HG03196 (cell line): ENCODE data around the gene SPATA25.
"Not testable (repeated sequence)": the region's sequence is repeated elsewhere in the genome, so short reads cannot be mapped to it uniquely, and the experiment has no call there.

Experiments
- ATAC-seq: cut with Tn5 transposase; IDR thresholded peaks from one replicate; pipeline ENCODE4 v1.9.1; 2021; ENCODE audit not compliant: unreplicated experiment

Gene SPATA25, protein sequence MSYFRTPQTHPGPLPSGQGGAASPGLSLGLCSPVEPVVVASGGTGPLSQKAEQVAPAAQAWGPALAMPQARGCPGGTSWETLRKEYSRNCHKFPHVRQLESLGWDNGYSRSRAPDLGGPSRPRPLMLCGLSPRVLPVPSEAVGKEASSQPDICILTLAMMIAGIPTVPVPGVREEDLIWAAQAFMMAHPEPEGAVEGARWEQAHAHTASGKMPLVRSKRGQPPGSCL

DNA sequence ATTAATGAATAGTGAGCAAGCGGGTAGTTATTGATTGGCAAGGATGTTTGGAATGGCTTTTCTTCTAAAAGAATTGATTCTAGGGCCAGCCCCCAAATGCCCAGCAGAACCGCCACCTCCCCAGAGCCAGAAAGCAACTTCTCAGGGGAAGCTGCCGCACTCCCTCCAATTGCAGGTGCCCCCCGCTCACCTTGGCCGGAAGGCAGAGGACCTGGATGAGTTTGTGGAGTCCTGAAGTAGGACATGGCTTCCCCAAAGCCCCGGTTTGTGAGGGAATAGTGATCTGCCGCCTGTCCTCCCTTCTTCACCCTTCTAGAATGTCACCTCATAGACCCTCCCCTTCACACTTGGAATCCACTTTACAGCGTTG lies at the start of gene SPATA25:
Gene SPATA25, minus strand, starts transcription at position 277 of the 370 bp plus-strand sequence. Its CDS starts 32 bp downstream, at position 245.
- no peak for ATAC-seq

DNA sequence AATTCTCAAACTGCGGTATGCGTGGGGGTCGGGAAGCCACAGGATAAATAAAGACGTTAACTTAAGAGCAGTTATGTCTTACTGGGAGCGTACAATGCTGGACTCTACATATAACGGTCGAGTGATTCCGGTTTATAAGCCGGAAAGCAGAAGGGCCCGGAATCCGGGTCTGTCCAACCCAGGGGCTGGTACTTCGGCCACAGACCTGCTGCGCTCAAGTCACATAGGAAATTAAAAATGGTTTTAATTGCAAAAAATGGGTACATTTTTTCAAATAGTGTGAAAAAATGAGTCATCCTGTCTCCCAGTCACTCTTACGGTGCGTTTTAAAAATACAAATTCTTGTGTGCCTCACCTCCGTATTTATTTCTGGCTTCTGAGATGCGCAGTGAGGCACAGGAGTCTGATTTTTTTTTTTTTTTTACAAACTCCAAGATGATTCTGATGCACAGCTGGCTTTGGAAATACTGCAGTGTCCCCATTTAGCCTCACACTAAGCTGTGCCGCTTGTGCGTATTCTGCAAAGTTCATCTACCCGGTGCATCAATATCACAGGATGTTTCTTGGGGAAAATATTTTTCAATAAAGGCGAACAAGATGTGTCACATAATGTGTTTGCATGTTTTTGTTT lies 48.1 kb upstream of the SPATA25 start:
- ATAC-seq: no peak

DNA sequence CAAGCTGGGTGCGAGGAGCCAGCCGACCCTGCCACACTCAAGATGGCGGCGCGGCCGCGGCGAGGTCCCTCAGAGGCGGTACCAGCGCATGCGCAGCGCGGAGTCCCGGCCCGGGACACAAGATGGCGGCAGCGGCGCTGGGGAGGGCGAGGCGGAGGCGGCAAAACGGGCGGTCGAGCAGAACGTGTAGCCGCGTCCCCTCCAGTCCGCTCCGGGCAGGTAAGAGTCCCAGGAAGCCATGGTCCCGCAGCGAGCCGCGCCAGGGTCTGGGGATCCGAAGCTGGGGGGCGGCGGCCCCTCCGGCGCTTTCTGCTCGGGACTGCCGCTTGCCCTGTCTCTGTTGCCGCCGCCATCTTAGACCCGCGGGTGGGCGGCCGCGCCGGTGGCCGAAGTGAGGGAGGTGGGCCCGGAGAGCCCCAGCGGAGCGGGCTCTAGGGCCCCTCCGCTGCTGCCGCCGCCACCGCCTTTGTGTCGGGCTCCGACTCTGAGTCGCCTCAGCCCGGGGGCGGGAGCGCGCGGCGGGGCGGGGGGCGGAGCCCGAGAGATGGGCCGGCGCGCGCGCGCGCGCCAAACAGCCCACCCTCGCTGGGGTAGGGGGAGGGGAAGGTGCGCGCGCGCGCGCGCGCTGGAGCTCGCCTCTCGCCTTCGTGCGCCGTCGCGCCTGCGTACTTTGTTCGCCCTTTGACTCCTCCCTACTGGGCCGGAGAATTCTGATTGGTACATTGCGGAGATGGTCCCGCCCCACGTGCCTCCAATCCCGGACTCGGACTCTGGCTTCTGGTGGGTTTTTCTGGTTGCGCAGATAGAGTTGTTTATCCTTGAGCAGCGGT lies 47.4 kb upstream of the SPATA25 start, which contains the start of gene PCIF1:
Gene PCIF1, plus strand, starts transcription at position 98 of the 830 bp plus-strand sequence. CDS start 4,317 bp downstream, outside the sequence.
- ATAC-seq: peak; percentile 73

DNA sequence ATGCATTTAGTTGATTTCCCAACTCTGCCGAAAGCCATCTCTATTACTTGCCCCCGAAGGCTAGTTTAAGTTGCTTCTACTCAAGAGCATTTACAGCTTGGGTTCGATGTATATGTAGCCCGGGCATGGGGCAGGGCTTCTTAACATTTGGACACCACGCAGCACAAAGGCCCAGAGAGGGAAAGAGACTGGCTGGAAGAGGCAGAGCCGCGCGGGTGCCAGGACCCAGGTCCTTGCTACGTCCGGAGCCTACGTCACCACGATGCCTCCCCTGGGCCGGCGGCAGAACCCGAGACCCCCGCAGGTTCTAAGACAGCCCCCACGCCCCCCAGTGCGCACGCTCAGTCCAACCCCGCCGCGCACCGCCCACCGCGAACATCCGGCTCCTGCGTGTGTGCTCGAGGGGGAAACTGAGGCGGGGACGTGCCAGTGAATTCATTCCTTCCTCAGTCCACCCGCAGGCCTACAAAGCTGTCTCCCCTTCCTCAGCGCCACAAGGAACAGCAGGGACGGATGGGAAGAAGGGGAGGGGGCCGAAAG lies 46.7 kb upstream of the SPATA25 start:
- ATAC-seq: peak; percentile 18

DNA sequence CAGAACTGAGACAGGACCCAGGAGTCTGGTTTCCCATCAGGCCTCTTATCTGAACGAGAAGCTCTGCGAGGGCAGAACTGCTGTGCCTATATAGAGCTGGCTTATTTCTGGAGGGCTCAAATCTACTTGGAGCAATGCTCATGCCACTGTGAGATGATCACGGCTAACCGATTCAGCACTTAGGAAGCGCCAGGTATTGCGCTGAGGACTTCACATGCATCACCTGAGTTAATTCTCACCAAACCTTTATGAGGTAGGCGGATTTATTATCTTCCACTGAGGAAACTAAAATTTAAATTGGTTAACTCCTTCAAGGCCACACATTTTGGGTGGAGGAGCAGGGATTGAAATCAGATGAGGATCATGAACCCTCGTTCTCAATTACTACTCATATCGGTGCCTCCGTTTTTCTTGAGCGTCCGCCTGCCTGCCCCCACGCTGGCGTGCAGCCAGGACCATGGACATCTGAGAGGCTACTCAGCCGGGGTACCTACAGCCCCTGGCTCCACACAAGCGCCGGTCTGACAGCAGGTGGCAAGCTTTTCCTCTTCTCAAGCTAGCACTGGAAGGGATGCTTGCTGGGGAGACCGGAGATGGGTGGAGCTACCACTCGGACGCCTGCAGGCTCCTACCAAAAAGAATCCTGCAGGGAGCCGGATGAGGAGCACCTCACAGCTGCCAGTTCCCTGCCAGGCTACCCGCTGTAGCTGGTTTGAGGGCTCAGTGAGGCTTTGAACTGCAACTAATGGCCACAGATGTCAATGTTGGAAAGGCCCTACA lies 46.0 kb upstream of the SPATA25 start:
- peak; percentile 22 for ATAC-seq

DNA sequence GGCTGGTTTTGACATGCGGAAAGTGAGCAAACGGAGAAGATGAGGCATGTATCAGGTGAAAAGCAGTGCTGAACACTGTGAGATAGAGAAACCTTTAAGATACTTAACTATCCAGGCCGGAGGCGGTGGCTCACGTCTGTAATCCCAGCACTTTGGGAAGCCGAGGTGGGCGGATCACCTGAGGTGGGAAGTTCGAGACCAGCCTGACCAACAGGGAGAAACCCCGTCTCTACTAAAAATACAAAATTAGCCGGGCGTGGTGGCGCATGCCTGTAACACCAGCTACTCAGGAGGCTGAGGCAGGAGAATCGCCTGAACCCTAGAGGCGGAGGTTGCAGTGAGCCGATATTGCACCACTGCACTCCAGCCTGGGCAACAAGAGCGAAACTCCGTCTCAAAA lies 44.3 kb upstream of the SPATA25 start:
- not testable (repeated sequence) for ATAC-seq

DNA sequence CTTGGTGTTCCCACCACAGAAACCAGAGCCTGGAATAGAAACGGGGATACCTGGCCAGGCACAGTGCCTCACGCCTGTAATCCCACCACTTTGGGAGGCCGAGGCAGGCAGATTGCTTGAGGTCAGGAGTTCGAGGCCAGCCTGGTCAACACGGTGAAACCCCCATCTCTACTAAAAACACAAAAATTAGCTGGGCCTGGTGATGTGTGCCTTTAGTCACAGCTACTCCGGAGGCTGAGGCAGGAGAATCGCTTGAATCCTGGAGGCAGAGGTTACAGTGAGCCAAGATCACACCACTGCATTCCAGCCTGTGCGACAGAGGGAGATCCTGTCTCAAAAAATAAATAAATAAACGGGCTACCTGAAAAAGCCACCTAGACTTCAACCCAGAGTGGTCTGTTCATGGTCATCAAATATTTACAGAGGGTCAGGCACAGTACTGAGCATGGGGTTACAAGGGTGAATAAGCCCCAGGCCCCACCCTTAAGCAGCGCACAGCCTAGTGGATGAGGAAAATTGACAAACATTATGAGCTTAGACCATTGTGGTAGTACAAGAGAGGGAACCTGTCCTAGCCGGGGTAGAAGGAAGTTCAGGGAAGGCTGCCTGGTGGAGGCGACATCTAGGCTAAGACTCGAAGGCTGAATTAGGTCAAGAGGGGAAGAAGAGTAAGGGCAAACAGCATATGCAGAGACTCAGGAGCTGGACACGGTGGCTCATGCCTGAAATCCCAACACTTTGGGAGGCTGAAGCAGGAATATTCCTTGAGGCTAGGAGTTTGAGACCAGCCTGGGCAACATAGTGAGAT lies 39.9 kb upstream of the SPATA25 start:
- ATAC-seq: no peak

DNA sequence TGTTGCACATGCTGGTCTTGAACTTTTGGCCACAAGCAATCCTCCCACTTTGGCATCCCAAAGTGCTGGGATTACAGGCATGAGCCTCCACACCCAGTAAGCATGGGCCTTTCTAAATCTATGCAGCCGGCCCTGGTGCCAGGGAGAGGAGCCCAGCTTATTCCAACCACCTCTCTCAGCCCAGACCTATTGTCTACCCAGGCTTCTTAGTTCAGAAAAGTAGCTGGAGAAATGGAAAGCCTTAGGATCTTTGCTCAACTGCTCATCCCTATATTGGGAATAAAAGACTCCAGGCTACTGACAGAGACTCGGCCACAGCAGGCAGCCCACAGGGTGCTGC lies 39.3 kb upstream of the SPATA25 start:
- ATAC-seq: no peak

DNA sequence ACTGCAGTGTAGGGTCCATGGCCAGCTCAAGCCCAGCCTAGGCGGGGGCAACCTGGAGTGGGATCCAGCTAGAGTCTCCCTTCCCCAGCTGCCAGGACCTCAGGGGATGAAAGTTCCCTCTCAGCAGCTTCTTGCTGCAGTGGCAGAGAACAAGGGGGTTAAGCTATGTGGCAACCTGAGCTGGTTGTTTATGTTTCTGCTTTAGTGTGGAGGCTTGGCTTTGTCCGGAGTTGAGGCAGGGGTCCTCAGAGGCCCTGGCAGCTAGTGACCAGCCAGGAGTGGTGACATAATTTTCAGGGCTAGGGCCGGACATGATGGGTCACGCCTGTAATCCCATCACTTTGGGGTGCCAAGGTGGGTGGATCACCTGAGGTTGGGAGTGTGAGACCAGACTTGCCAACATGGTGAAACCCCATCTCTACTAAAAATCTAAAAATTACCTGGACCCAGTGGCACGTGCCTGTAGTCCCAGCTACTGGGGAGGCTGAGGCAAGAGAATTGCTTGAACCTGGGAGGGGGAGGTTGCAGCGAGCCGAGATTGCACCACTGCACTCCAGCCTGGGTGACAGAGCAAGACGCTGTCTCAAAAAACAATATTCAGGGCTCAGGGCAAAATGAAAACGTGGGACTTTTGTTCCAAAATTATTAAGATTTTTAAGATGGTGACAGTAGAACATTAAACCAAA lies 38.5 kb upstream of the SPATA25 start:
- no peak for ATAC-seq

DNA sequence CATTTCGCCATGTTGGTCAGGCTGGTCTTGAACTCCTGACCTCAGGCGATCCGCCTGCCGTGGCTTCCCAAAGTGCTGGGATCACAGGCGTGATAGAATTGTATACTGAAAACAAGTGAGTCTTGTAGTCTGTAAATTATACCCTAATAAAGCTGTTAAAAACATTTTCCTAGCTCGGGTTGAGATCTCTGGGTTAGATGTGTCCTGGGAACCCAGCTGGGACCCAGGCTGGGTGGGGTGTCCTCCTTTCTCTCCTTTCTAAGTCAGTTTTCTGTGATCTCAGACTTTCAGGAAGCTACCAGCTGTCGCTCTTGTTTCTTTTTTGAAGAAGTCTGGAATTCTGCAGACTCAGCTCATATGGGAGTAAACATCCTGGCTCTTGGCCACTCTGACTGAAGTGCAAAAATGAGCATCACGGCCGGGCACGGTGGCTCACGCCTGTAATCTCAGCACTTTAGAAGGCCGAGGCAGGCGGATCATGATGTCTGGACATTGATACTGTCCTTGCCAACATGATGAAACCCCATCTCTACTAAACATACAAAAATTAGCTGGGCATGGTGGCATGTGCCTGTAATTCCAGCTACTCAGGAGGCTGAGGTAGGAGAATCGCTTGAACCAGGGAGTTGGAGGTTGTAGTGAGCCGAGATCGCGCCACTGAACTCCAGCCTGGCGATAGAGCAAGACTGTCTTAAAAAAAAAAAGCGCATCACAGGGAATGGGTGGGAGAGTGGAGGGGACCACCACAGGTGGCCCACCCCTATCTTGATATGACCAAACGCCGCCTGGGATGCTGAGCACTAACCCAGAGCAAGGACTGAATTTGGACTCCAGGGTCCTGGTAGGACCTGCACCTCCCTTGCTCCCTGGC lies 37.2 kb upstream of the SPATA25 start:
- ATAC-seq: no peak

DNA sequence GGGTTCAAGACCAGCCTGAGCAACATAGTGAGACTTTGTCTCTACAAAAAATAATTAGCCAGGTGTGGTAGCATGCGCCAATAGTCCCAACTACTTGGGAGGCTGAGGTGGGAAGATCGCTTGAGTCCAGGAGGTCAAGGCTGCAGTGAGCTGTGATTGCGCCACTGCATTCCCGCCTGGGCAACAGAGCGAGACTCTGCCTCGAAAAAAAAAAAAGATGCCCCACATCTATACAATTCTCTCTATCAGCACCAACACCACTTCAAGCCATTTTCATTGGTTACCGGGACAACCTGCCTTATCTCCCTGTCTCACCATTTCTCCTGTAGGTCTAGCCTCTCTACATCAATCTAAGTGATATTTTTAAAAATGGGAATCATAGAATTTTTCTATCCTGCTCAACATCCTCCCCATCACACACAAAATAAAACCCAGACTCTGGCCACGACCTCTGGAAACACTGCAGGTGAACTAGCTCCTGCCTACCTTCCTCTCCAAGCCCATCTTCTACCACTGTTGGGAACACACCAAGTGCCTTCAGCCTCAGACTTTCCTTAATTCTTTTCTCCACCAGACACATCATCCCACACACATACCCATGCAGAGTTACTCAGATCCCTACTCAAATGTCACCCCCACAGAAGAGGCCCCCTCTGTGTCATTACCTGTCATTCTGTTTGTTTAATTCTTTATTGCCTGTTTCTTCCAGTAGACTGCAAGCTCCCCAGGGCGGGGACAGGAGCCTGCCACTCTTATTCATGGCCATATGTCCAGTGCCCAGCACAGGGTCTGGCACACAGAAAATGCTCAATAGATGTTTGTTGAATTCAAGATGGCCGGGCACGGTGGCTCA lies 34.1 kb upstream of the SPATA25 start:
- ATAC-seq: no peak

DNA sequence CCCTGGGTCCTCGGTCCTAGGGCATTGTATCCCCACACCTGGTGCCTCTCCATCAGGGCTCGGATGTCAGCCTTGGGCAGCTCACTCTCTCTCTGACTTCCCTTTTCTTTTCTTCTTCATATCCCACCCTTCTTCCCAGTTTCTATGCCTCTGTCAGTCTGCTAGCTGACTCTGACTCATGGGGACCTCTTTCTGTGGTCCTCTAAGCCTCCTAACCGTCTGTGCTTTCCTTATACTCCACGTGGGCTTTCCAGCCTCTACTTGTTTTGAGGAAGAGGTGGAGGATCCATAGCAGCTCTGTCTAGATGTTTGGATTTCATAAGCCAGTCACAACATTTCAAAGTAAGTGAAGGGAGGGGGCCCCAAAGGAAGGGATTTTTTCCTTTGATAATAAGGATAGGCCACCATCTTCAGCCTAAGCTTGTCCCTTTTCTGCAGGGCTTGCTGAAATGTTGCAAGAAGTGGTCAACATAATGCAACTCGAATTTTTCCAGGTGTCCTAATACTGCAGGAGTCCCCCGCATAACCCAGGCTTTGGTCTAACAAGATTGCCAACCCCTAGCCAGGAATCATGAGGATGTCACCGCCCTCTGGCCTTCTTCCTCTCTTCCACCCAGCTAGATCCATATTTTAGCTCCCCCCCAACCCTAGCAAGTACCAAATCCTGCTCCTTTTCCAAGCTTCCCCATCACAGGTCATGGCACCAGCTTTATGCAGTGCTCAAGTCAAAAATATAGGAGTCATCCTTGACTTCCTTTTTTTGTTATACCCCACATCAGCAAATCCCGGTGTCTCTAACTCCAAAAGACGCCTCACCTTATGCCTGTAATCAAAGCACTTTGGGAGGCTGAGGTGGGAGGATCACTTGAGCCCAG lies 33.3 kb upstream of the SPATA25 start:
- no peak for ATAC-seq

DNA sequence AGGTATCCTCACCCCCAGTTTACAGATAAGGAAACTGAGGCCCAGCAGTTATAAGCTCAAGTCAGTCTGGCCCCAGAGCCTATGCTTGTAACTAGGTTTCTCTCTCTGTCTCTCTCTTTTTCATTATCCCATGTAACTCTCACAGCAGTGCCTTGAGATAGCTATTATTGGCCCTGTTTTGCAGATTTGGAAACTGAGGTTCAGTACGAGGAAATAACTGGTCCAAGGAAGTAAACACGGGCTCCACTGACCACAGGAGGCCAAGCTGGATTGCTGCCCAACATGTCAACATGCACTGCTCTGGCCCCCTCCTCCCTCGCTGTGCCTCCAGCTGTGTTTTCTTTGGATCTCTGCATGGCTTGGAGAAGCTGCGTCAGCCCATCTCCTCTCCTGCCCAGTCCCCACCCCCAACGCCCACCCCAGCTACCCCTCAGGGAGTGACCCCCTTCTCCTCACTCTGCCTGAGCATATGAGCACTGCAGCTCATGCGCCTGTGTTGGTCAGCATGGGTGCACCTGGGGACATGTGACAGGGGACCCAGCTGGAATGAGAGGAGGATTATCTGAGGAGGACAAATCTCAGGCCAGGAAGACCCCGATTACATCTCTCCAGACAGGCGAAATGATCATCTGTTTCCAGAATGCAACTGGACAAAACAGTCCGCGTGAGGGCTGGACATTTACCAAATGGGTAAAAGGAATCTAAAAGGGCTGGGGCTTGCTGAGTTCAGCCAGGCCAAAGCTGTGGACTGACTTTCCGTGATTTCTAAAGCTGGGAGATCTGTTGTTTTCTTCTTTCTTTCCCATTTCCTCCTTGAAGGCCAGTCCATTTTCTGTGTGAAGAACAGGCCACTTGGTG lies 32.3 kb upstream of the SPATA25 start:
- ATAC-seq: no peak

DNA sequence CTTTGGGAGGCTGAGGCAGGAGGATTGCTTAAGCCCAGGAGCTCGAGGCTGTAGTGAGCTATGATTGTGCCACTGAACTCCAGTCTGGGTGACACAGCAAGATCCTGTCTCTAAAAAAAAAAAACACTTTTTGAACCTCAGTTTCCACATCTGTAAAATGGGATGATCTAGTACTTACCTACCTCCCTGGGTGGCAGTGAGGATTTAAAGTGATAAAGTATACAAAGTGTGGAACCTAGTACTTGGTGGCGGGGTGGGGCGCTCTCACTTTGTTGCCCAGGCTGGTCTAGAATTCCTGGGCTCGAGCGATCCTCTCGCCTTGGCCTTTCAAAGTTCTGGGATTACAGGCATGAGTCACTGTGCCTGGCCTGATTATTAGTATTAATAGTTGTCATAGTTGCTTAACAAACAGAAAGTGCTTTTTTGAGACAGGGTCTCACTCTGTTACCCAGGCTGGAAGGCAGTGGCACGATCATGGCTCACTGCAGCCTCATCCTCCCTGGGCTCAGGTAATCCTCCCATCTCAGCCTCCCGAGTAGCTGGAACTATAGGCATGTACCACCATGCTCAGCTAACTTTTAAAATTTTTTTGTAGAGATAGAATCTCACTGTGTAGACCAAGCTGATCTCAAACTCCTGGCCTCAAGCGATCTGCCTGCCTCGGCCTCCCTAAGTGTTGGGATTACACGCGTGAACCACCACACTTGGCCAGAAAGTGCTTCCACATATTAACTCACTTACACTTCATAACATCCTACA lies 31.5 kb upstream of the SPATA25 start:
- ATAC-seq: no peak

DNA sequence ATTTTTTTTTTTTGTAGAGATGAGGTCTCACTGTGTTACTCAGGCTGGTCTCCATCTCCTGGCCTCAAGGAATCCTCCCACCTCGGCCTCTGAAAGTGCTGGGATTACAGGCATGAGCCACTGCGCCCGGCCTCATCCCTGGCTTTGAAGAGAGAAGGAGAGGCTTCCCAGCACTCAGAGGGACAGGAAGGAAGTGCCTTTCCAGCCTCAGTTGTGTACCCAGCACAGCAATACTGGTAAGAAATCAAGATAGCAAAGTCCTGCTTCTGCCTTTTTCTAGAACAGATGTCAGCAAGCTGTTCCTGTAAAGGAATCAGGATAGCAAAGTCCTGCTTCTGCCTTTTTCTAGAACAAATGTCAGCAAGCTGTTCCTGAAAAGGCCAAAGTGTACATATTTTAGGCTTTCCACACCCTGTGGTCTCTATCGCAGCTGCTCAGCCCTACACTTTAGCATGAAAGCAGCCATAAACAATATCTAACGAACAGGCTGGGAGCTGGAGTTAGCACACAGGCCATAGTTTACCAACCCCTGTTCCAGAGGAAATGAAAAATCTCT lies 30.8 kb upstream of the SPATA25 start:
- ATAC-seq: no peak
